MV-4-11 (cell line): ENCODE data around the gene CHCHD3.
"Not testable (repeated sequence)": the region's sequence is repeated elsewhere in the genome, so short reads cannot be mapped to it uniquely, and the experiment has no call there.

ENCODE experiments used
- DNase-seq: peaks from one replicate; lab custom pipeline; 2025; lab: John Stamatoyannopoulos, UW

CHCHD3 gene

DNA sequence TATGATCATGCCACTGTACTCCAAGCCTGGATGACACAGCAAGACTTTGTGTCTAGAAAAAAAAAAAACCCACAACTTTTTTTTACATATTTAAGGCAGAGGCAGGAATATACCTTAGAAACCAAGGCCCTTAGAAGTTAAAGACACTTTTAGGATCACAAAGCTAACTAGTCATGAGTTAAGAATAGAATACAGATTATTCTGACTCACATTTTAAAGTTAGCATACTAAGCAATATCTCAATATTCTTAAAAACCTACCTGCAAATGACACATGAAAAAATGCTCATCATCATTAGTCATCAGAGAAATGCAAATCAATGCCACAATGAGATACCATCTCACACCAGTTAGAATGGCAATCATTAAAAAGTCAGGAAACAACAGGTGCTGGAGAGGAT is 177.7 kb downstream of the CHCHD3 start:
- no peak for DNase-seq

GRCh38 chr7:132902294-132902693 is 179.6 kb downstream of the CHCHD3 start:
- not testable (repeated sequence) for DNase-seq

GRCh38 chr7:132901241-132901640 is 180.6 kb downstream of the CHCHD3 start:
- DNase-seq, result no peak

DNA sequence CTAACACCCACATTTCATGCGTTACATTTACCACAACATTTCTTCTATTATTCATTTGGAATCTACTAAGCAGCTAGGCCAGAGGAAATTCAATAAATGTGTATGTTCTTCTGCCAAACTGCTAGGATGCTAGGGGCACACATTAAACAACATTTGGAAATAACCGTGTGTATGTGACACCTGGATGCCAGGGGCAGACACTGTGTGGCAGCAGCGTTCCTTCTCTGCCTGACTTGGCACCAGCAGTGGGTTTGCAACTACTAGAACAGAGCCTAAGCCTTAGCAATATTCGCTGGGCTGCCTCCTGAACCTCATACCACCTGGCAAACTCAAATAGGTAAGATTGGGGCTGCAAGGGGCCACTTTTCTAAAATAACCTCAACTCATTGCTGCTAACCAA is 182.1 kb downstream of the CHCHD3 start:
- no peak for DNase-seq

- DNase-seq, result not testable (repeated sequence)
Observed at GRCh38 chr7:132898641-132899175, 183.2 kb downstream of the CHCHD3 start.

- no peak for DNase-seq
Observed at GRCh38 chr7:132897093-132897687, 184.7 kb downstream of the CHCHD3 start.

- peak; percentile 6 for DNase-seq
Observed at GRCh38 chr7:132895231-132895630, 186.7 kb downstream of the CHCHD3 start.

- DNase-seq, result no peak
Observed at GRCh38 chr7:132893560-132893959, 188.3 kb downstream of the CHCHD3 start.

DNA sequence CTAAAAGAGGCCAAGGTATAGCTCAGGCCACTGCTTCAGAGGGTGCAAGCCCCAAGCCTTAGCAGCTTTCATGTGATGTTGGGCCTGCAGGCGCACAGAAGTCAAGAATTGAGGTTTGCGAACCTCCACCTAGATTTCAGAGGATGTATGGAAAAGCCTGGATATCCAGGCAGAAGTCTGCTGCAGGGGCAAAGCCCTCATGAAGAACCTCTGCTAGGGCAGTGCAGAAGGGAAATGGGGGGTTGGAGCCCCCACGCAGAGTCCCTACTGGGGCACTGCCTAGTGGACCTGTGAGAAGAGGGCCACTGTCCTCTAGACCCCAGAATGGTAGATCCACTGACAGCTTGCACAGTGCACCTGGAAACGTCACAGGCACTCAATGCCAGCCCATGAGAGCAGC is 189.1 kb downstream of the CHCHD3 start:
- DNase-seq, result not testable (repeated sequence)

DNA sequence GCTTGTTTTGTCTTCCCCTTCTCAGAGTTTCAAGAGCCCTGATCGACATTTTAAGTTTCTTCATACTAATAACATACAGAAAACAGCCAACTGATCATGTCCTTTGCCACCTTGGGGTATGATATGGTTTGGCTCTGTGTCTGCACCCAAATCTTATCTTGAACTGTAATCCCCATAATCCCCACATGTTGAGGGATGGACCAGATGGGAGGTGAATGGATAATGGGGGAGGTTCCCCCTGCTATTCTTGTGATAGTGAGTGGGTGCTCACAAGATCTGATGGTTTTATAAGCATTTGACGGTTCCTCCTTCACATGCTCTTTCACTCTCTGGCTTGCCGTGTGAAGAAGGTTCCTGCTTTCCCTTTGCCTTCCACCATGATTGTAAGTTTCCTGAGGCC is 190.3 kb downstream of the CHCHD3 start:
- DNase-seq, result no peak

GRCh38 chr7:132882714-132883428 is 199.0 kb downstream of the CHCHD3 start:
- no peak for DNase-seq

- no peak for DNase-seq
Observed at GRCh38 chr7:132881317-132881716, 200.6 kb downstream of the CHCHD3 start.

GRCh38 chr7:132879579-132879978 is 202.3 kb downstream of the CHCHD3 start:
- DNase-seq, result no peak

GRCh38 chr7:132878204-132878919 is 203.5 kb downstream of the CHCHD3 start:
- DNase-seq, result peak; percentile 16

- DNase-seq, result no peak
Observed at GRCh38 chr7:132877573-132877972, 204.3 kb downstream of the CHCHD3 start.

DNA sequence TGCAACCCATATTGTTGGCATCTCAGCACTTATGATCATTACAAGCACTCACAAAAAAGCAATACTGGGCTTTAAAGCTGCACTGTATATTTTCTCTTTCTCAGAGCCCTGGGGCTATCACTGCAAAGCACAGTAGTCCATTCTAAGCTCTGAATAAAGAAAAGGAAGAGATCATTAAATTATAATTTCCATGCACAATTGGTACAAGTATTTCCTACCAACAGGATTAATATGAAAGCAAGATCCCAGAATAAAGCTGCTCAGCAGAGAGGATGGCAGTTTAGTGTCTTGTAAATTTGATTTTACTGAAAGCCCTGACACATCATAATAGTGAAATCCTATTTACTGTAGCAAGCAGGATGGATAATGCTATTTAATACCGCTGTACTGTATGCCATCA is 205.3 kb downstream of the CHCHD3 start:
- DNase-seq, result no peak

DNA sequence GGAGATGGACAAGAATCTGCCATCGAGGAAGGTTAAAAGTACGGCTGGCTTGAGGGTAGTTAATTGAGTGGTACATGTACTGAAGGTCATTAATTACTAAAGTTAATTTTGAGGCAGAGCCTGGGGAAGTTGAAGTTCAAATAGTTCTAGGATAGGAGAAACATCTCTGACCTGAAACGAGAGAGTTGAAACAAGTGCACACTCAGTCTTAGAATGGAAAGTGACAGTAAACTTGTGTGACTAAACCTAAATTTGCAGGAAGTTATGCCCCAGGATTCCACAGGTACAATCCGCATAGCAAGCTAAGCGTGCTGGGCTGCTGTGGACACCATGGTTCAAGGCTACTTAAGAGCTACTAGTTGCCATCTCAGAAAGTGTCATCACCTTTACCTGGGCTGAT is 209.9 kb downstream of the CHCHD3 start:
- DNase-seq, result no peak

DNA sequence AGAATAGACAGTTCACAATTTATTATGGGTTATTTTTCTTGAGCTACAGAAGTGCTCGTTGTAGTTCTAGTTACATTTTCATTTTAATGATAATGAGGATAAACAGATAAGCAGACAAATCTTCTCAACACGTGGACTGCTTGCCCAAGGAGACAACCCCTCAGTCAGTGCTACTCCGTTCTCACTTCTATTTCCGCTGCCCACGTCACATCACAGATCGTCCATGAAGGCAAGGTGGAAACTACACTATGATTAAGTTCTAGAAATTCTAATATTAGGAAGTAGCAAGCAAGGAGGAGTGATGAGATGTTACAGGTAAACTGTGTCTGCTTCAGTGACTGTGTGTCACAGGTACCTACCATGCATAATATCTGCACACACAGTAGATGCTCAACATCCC is 210.5 kb downstream of the CHCHD3 start:
- no peak for DNase-seq

DNA sequence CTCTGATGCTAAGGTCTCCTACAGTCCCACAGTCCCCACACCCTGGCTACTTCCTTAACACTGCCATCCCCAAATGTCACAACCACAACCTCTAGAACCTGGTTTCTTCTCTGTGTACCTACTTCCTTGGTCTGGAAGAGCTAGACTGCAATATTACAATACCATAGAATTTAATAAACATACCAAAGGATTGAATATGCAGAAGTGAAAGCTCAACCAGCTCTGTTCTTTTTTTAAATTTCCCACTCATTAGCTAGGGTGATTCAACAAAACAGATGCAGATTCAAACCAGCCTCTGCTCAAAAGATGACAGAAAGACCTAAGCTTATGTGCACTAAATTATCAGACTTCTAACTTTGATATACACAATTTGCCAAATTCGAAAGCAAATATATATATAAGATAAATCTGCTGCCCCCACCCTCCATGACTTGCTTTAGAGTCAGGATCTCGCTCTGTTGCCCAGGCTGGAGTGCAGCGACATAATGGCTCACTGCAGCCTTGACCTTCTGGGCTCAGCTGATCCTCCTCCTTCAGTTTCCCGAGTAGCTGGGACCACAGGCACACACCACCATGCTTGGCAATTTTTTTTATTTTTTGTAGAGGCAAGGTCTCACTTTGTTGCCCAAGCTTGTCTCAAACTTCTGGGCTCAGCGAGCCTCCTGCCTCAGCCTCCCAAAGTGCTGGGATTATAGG is 212.6 kb downstream of the CHCHD3 start:
- peak; percentile 89 for DNase-seq

- DNase-seq, result no peak
Observed at GRCh38 chr7:132866551-132866950, 215.3 kb downstream of the CHCHD3 start.

DNA sequence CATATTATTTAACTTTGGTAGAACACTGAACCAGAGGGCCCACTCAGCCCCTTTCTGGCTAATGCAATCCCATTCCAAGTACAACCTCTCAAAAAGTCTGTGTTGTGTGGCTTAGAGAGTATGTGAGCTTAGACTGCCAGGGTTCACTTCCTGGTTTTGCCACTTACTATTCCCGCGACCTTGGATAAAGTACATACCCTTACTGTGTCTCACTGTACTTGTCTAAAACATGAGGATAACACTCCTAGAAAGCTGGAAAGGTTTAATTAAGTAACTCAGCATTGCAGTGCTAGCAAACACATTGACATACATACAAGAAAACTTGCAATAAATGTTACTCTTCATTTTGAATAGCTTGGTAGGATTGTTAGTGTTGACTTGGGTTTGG is 215.8 kb downstream of the CHCHD3 start:
- peak; percentile 68 for DNase-seq

DNA sequence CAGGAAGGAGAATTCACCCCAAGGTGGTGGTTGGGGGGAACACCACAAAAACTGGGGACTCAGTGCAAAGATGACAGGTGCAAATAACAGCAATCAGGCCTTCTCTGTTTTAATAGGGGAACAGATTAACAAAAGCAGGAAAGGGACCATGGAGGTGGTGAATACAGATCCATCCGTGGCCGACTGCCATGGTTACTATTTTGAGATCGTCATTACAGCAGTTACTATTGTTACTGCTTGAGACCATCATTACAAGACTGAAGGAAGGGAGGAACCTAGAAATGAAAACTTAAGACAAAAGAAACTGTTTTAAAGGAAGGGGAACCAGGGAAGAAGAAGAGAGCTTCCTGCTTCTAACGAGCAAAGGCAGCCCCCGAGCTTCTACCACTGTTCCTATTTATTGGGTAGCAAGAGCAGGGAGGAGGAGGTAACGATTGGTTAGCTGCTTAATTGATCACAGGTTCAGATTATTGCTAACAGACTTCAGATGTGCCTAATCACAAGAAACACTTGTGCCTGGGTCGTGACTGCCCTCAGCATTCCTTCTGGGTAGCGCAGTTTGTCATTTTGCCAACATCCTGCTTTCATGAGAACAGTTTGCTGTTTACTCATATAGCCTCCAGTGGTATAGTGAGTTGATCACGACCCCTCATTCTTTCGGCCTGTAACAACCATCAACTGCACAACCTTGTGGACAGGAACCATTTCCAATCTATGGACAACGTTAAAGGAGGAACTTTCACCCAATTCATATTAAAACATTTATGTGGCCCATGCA is 216.3 kb downstream of the CHCHD3 start:
- DNase-seq, result peak; percentile 74
